ENCODE data around the gene MYO5B.
A peak's percentile ranks its signal among the peaks of the same experiment; 100 is the strongest.

Gene MYO5B

DNA sequence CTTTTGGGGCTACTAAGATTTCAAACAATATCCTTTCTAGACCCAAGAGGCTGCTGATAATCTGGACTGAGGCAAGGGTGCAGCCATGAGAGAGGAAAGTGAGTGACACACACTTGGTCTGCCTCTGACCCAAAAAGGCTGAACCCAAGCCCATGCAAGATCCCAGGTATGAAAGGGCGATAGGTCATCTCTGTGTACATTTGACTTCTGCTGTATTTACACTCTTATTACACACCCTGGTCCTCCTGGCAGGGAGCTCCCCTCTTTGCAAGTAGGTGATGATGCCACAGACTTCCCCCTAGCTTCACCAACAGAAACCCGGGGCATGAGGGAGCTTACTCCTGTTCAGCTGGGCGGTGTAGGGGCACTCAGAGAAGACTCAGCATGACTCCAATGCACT, 319.8 kb downstream of the MYO5B start:
- no peak for DNase-seq

DNA sequence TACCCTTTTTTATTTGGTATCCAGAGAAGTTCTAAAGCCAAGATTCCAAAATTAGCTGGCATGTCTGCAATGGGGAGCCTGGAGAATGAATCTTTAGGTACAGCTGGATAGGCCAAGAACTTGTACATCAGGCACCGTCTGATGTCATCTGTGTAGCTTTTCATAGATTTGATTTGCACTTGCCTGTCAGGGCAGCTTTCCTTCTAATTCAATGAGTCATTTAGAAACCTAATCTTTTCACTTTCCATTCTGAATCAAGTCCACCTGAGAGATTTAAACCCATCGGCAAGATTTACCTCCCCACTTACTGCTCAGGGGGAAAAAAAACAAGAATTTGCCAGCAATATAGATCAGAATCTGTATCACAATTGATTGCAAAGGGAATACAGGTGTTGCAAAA, 320.7 kb downstream of the MYO5B start:
- no peak for DNase-seq

DNA sequence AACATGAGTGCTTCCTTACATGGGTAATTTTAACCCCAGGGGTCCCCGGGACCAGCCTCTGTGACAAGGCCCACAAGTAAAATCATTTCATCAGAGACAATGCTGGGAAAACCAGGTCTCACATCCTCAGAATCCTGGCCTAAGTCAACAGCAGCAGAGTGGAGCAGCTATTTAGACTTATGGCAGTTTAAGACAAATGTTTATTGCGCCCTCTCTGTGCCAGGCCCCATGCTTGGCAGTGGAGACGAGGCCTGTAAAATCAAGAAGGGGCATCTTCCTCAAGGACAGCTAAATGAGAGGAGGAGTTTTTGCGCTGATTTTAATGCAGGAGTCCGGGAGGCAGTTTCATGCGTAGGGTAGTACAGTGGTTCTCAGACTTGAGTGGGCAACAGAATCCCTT, 325.6 kb downstream of the MYO5B start:
- DNase-seq: peak in 2 of 3 experiments; percentile 81 to 93

DNA sequence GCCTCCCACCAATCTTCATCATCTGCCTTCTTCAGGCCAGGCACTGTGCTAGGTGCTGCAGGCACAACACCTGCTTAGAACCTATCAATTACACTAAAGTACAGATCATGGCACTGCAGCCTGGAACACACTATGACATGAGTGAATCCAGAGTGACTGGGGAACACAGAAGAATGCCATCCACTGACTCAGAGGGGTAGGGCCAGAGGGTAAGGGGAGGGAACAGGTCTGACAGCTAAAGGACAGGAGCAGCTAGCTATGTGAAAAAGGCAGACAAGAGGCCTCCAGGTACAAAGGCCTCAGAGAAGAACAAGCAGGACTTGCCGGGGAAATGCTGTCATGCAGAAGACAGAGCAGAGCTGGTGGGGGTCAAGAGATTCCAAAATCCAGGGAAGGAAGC, 328.3 kb downstream of the MYO5B start:
- no peak for DNase-seq

DNA sequence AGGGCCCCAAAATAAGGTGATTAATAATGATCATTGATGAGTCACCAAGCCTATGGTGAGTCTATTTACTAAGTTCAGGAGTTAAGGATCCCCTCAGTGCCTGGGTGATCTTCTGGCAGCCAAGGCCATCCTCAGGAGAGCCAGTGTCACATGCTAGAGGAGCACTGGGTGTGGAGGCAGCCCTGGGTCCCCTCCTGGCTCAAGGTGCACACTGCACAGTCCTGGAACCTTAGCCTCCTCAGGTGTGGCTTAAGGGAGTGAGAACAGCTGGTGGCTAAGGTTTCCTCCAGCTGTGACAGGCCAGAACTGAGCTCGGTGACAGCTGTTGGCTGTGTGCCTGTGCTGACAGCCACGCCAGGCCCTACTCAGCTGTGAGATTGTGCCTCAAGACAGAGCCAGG, 329.5 kb downstream of the MYO5B start:
- DNase-seq: peak in 1 of 3 experiments; percentile 6

DNA sequence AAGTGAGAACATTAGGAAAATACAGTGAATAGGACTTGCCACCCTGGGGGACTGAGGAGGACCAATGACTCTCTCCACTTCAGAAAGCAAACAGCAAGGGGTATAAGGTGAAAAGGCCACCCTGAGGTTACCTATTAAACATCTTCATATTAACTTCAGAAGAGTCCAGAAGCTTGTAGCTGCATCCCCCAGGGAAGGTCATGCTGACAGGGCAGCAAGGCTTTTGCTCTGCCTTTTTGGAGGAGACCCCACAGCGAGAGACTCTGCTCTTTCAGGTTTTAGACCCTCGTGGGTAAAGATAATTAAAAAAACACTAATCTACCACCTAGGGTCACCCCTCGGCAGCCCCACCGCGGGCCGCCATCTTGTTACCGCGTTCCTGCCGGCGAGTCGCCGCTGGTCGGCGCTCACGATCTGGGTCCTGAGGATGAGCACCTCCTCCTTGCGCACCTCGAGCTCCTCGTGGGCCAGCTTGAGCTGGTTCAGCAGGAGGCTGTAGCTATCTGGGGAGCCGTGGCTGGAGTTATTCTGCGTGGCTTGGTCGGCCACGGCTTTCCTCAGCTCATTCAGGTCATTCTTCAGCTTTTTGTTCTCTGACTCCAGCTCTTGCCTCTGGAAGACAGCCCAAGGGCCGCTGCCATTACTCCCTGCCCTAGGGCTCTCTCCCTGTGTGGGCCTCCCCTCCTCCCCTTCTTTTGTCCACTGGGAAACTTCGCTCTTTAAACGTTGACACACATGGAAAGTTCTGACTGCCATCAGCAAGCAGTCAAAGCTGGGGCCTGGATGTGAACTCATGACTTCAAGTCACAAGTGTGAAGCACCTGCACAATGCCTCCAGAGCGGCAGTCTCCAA, 331.0 kb downstream of the MYO5B start:
- no peak for DNase-seq

DNA sequence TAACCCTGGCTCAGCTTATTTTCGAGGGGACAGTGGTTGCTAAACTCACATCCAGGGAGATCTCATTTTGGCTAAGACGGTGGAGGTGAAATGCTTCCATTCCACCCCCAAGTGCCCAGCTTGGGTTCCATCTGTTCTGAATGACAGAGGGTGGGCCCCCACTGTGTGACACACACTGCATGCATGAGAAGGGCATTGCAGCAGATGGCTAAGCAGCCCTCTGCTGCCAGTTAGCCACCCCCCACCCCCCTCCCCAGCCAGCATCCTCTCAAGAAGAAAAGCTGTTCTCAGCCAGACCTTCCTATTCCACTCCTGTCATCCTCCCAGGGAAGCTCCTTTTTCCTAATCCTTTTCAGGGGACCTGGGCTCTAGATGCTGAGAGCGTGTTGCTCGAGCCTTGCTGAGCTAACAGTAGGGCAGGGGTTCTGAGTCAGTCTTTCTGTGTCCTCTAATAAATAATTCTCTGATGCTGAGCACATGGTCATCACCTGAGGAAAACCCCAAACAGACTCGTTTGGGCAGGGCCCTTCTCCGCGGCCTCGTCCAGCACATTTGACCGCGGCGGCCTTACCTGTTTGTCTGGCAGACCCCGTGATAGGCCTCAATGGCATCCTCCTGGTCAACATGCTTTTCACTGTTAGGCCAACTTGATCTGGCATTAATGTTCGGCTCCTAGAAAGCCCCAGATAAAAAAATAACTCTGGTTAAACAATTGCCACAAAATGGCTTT, 332.1 kb downstream of the MYO5B start:
- DNase-seq: no peak

DNA sequence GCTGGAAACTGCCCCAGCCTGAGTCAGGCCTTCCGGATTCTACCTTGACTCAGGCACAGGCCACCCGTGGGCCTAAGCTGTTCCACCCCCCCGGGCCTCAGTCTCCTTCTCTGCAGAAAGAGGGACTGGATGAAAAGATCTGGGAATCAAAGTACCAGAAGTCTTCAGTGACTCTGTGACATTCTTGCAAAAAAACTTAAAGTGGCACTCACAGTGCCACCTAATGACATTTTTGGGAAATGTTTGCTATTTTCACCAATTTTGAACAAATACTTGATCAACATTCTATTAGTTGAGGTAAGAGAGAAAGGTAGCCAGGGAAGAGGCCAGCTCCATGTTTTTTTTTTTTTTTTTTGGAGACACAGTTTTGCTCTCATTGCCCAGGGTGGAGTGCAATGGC, 333.3 kb downstream of the MYO5B start:
- DNase-seq: peak in 1 of 3 experiments; percentile 23

DNA sequence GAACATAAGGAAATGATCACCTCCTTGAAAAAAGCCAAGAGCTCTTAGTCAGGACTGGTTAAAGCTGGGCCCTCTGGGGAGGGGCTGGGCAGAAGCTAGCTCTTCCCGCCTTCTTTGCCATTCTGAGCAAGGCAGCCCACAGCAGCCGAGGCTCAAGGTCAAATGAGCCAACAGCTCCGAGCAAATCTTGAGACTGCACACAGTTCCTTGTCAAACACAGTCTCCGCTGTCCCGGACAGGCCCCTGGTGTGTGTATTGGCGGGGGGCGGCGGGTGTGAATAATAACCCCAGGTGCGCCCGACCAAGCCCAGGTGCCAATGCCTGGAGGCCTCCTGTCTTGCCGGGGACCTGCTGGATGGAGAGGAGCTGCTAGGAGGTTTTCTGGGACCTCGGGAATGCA, 335.2 kb downstream of the MYO5B start:
- DNase-seq: no peak

DNA sequence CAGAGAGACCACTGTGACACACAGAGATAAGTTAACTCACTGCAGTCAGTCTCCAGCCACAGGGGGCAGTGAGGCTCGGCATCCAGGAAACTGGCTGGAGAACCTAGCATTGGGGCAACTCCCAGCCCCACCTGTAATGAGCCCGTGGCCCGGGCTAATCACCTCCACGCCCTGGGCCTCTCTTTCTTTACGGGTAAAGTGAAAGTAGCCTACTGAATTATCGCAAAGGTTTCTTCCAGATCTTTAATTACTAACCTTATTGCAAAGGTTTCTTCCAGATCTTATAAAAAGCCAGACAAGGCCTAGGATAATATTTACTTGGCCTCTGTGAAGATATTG, 336.0 kb downstream of the MYO5B start:
- DNase-seq: no peak

DNA sequence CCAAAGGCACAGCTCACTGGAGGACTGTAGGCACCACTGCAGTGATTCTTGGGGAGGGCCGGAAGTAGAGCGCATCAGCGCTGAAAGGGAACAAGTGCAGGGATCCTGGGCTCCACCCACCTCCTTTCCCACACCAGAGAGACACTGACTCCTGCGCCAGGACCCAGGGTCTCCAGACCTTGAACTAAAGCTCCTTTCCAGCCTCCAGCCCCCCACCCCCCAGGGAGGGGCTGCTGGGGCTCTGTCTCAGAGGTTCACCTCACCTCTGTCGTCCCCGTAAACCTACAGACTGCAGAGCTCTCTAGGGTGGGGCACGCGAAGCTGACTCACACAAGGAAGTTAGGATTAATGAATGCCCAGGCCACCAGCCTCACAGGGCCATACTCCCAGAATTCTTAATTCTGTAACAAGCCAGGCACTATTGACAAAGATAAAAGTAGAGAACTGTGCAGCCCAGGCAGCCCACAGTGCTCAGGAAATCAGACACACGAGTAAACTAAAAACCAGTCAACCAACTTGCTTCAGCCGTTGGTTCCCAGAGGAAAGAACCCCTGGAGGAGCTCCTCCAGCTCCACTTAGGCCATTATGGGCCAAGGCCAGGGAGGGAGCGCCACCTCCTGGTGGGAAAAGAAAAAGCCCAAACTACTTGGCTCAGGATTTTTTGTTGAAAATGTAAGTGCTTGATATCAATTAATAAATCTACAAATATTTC, 336.5 kb downstream of the MYO5B start:
- peak; percentile 69 to 89 (median 81) for DNase-seq

DNA sequence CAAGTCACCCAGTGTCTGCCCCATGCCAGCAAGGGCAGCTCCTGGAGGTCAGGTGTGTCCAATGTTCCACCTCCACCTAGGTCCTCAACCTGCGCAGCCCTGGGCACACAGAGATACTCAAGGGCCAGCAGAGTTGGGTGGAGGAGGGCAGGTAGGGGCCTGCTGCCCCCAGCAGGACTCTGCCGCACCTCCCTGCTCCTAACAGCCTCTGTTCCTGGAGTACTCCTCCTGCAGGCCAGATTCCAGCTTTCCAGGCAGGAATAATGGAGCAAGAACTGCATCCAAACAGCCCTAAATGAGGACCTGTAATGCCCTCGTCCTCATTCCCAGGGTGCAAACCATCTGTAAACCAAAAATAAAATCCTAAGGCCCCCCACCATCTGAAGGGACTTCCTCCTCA, 337.2 kb downstream of the MYO5B start:
- DNase-seq: peak in 1 of 3 experiments; percentile 23

DNA sequence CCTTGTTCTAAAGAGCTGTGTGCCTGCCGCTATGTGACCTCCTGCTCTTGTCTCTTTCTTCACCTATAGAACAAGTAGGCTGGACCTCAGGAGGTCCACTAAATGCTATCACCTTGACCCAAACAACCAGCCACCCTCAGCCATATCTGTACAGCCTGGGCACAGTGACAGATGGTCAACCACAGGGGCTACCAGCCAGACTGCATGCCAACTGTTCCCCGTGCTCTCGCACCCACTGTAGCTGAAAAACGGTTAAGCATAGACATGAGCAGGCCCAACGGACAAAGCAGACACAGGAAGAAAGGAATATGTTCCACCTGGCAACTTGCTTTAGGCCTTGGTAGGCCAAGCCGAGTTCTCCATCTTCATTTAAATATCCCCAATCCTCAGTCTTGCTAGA, 338.5 kb downstream of the MYO5B start:
- no peak for DNase-seq

DNA sequence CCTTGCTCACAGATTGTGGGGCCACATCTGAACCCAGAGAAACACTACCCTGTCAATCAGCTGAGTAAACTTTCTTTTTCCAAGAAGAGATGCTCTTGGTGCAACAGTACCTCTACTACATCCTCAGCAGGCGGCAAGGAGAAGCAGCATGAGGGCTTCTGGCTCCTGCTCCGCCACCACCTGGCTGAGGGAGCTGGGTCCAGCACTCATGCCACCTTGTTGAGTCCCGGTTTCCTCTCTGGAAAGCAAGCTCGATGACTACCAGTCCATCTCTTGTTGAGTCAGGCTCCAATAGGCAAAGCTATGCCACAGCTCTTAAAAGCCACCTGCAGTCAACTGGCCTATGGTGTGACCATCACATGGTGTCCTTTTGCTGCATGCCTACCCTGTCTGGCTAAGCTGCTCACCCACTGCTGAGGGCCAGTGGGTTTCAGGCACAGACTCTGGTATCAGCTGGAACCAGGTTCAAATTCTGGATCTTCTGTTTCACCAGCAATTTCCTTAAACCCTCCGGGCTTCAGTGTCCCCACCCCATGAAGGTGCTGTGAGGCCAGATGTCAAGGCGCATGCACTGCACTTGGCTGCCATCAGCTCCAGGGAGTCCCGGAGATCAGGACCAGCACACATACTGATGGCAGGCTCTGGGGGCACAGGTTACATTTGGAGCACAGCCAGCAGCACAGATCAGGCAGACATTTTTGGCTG, 339.1 kb downstream of the MYO5B start:
- DNase-seq: no peak

DNA sequence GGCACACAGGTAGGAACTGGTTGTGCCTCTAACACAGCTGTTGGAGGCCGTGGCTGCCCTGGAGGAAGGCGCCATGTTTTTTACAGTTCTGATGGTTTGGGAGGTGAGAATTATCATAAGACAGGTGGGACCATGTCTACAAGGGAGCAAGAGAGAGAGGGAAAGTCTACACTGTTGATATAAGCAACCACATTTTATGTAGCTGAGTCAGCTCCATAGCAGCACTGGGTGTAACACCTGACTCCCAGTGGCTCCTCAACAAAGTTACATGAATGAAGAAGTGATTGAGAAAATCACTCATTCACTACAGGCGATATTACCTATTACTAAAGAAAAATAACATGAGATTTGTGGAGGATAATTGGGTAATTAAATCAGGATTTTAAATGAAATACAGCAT, 340.3 kb downstream of the MYO5B start:
- no peak for DNase-seq

DNA sequence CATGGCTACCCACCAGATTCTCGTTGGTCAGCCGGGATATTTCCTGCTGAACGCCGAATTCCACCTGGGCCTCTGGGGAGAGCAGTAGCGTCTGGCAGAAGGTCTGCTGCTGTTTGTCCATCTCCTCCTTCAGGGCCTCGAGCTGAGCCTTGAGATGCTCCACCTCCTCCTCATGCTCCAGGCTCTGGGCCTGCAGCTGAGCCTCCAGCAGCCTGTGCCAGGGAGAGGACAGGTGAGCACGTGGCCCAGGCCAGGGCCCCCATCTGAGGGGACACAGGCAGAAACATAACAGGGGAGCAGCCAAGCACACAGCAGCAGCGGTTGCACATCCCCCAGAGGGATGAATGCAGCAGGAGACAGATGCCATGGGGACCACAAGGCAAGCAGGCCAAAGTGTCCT, 341.5 kb downstream of the MYO5B start:
- no peak for DNase-seq

DNA sequence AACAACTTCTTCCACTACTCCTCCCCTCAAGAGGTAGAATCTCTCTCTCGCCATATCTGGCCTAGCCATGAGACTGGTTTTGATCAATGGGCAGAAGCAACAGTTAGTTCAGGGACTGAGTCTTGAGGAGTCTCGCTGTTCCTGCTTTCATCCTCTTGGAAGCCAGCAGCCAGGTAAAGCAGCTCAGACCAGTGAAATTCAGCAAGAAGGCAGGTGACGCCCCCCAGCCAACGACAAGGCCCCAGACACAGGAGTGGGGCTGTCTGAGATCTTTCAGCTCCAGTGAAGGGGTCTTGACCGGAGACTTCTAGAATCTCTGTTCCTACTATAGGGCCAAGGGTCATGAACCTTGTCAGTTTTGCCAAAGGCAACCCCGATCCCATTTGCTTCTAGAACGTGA, 341.9 kb downstream of the MYO5B start:
- no peak for DNase-seq

DNA sequence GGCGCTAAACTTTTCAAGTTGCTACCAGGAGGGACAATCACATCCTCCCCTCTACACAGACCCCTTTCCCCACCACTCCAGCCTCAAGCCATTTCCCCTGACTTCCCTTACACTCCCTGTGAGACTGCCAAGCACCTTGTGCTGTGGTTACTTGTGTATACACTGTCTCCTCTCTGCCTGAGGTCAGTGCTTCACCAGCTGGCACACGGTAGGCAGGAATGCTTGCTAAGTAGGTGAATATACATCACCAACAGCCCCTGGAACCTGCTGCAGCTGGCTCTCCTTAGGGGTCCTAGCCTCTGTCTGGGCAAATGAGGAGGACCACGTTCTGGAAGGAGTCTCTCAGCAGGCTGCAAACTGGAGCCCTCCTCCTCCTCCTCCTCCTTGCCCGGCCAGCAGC, 343.3 kb downstream of the MYO5B start:
- DNase-seq: peak; percentile 16 to 50 (median 26)

DNA sequence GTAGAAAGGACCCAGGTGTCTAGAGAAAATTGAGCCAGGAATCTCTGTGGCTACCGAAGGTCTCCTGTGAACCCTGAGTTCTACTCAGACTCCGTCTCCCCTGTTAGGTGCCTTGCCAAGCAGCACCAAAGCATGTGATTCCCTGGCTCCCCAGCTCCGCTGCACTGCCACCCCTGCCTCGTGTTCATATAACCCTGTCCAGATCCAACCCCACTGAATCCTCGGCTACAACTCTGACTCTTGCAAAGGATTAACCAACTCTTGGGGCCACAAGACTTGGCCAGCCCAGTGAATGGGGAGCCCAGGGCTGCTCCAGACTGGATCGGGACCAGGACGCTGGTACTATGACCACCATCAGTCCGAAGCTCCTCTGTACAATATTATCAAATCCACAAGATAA, 344.3 kb downstream of the MYO5B start:
- DNase-seq: peak in 1 of 3 experiments; percentile 35

DNA sequence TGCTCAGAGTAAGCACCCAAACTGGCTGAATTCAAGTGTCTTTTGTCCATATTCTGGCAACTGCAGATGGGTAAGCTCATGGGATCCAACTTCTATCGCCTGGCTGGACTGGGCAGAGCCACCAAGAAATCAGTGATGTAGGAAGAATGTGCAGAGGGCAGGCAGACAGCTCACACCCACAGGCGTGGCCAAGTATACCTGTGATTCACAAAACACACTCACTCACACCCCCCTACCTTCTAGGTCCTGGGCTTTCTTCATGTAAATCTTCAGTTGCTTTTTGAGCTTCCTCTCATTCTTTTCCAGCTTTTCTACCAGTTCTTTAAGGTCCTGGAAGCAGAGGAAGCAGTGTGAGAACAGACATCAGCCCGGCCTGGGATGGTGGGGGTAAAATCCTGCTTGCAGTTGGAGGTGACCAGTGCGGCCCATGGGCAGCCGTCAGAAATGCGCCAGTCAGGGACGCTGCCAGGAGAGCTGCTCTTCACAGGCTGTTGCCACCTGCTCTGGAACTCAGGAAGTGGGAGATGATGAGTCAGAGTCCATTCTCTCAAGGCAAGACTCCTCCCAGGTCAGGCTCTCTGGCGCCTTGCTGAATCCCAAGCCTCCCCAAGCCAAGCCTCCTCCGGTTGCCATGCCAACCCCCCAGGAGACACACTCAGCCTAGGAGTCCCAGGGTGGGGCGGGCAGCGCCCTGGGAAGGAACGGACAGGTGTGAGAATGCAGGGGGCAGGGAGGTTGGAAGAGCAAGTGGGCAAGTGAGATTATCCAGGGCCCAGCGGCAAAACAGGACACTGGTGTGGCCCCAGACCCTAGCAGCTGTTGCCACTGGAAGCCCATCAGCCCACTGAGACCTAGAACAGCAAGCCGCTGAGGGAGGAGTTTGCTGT, 345.4 kb downstream of the MYO5B start:
- DNase-seq: peak; percentile 90 to 99 (median 98)

DNA sequence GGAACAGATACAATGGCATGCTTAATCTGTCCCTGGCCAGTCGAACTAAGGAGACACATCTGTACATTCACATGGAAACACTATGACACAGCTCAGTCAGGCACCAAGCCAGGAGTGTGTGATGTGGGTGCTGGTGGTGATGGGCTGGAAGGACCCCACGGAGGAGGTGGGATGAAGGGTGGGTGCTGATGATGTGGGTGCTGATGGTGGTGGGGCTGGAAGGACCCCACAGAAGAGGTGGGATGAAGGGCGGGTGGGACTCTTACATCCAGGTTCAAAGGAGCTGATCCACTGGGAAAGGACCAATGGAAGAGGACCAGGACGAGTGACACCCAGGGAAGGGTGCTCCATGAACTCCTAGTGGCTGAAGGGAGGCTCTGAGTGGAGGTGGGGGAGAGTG, 346.8 kb downstream of the MYO5B start:
- DNase-seq: no peak

DNA sequence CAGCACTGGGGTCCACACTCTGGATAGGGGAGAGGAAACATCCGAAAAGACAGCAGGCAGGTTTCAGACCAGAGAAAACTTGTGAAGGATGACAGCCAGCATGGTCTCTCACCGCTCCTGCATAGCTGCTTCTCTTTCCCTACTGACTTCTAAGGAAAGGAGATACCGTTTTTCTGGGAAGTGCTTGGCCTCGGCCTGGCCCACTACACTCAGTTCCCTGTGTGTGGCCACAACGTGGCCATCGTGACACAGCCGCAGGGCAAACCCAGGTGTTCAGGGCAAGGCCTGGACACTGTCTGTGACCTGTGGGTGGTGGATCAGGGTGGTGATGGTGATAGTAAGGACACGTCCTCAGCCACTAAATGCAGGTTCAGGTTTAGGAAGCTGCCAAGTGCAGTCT, 347.4 kb downstream of the MYO5B start:
- DNase-seq: no peak
